GM12874 (cell line): ENCODE results near the gene WDHD1.

Experiments used
- TF ChIP-seq, protein P1 (sequence below): IDR thresholded peaks from 2 replicates; pipeline ENCODE4 v1.5.1; 2011; ENCODE audit warnings: low read depth, mild to moderate bottlenecking, control low read depth, low read length, moderate library complexity; ENCODE audit not compliant: insufficient read depth

WDHD1 gene

DNA sequence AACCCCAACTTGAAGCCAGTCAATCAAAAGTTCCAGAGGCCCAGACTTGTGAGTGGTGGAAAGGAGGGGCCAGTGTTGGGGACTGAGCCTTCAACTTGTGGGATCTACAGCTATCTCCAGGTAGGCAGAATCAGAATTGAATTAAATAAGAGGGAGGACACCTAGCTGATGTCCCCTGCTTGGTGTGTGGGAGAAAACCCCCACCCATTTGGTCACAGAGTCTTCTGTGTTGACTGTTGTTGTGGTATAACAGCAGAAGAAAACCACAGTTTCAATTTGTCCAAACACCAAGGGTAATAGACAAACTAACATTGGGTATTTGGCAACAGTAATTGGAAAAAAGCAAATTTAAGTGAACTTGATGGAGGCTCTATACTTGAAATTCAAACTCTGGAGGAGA is 120.8 kb downstream of the WDHD1 start:
- TF ChIP-seq, protein P1, sequence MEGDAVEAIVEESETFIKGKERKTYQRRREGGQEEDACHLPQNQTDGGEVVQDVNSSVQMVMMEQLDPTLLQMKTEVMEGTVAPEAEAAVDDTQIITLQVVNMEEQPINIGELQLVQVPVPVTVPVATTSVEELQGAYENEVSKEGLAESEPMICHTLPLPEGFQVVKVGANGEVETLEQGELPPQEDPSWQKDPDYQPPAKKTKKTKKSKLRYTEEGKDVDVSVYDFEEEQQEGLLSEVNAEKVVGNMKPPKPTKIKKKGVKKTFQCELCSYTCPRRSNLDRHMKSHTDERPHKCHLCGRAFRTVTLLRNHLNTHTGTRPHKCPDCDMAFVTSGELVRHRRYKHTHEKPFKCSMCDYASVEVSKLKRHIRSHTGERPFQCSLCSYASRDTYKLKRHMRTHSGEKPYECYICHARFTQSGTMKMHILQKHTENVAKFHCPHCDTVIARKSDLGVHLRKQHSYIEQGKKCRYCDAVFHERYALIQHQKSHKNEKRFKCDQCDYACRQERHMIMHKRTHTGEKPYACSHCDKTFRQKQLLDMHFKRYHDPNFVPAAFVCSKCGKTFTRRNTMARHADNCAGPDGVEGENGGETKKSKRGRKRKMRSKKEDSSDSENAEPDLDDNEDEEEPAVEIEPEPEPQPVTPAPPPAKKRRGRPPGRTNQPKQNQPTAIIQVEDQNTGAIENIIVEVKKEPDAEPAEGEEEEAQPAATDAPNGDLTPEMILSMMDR: no peak

- TF ChIP-seq, protein P1: peak; percentile 64
Observed at GRCh38 chr14:54902521-54903420, 124.1 kb downstream of the WDHD1 start, which contains the start of gene GCH1. GCH1 (minus strand) TSS chr14:54902826; CDS start chr14:54902663, 163 bp downstream.

GRCh38 chr14:54902143-54902520 is 124.8 kb downstream of the WDHD1 start:
- TF ChIP-seq, protein P1: peak; percentile 40; the same call in 1 of the 2 replicates

DNA sequence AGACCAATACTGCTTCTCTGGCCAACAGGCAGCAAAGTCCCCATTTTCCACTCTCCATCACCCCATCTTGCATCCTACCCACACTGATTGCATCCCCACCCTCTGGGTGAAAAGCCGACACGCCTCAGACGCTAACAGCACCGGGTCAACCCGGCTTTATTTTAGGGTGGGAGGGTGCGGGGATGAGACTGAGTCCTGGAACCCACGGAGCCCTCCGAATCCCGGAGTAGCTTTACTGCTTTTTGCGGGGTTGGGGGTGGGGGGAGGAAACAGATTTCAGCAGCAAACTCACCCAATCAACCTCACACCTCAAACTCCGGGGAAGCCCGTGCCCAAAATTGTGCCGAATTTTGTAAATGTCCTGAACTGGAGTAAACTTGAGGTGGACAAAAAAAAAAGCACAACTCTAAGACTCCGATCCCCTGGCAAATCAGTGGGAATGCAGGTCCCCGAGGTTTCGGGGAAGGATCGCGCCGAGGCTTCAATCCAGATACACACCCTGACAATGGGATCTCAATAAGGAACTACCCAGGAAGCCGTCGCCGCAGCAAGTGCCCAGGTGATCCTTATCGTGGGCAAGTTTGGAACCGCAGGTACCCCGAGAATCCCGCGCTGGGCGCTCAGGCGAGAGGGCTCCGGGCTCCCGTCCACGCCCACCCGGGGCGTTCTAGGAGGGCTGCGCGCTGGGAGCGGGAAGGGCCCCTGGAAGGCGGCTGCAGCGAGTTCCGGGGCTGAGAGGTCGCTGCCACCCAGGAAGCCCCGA is 125.3 kb downstream of the WDHD1 start:
- TF ChIP-seq, protein P1: no peak

DNA sequence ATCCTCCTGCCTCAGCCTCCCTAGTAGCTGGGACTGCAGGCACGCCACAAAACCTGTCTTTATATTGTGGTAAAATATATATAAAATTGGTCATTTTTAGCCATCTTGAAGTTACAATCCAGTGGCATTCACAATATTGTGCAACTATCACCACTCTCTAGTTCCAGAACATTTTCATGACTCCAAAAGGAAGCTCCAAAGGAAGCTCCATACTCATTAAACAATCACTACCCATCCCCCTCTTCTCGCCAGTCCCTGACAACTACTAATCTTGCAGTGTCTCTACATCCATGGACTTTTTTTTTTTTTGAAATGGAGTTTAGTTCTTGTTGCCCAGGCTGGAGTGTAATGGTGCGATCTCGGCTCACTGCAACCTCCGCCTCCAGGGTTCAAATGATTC is 127.3 kb downstream of the WDHD1 start:
- TF ChIP-seq, protein P1: no peak

- TF ChIP-seq, protein P1: no peak
Observed at GRCh38 chr14:54895683-54896082, 131.2 kb downstream of the WDHD1 start.

- TF ChIP-seq, protein P1: no peak
Observed at GRCh38 chr14:54894995-54895394, 131.9 kb downstream of the WDHD1 start.
